CD4-positive, alpha-beta memory T cell (primary cell): Measurements from ENCODE around the gene CRYBB1. TPM values are rescaled to one million over a fixed set of nuclear protein-coding genes. Genes with fewer than 3 reads are reported as not detected.
A peak's percentile ranks its signal among the peaks of the same experiment; 100 is the strongest.

Source experiments
- CTCF ChIA-PET: fragments of 350-600 bp; sonication (Branson Sonifier 250); formaldehyde crosslinking; loops from one replicate; lab custom pipeline; 2021; ENCODE audit warnings: inconsistent platforms; ENCODE audit not compliant: partially characterized antibody; lab: Charles Lee
- POLR2A ChIA-PET: fragments of 350-600 bp; sonication (Branson Sonifier 250); formaldehyde crosslinking; loops from one replicate; lab custom pipeline; 2021; ENCODE audit not compliant: partially characterized antibody; lab: Charles Lee
- DNase-seq, 5 donors: peaks; one replicate each; pipeline versions ENCODE4 v3.0.0 to v3.0.0-alpha.2; 2020 to 2022; ENCODE audit warnings: mixed read lengths in 1 of 5
- H3K27ac ChIP-seq: one replicate; pipeline ENCODE4 v1.7.0; 2013; ENCODE audit warnings: low read depth, low read length
- H3K27me3 ChIP-seq: 2 replicates; pipeline ENCODE4 v1.7.0; 2013; ENCODE audit warnings: mild to moderate bottlenecking, low read length, moderate library complexity; ENCODE audit not compliant: insufficient read depth
- H3K36me3 ChIP-seq: 2 replicates; pipeline ENCODE4 v1.7.0; 2013; ENCODE audit warnings: mild to moderate bottlenecking, low read length, moderate library complexity; ENCODE audit not compliant: insufficient read depth
- H3K4me1 ChIP-seq: 2 replicates; pipeline ENCODE4 v1.7.0; 2013; ENCODE audit warnings: mild to moderate bottlenecking, low read length, moderate library complexity; ENCODE audit not compliant: insufficient read depth
- H3K4me3 ChIP-seq, 2 donors: one replicate each; pipeline ENCODE4 v1.7.0; 2013; ENCODE audit warnings: low read length in 2 of 2, mild to moderate bottlenecking in 1 of 2
- H3K9me3 ChIP-seq, 2 donors: one replicate each; pipeline ENCODE4 v1.7.0; 2013; ENCODE audit warnings: low read length in 2 of 2, control low read depth in 1 of 2; ENCODE audit not compliant: control insufficient read depth in 1 of 2
- H3K27ac Mint-ChIP-seq, 7 donors: one replicate each; pipeline ENCODE4 v1.8.0; 2020 to 2021; ENCODE audit warnings: mixed read lengths in 7 of 7, mild to moderate bottlenecking in 6 of 7, inconsistent platforms in 3 of 7, moderate library complexity in 3 of 7
- H3K27me3 Mint-ChIP-seq, 2 donors: one replicate each; pipeline ENCODE4 v1.8.0; 2020 to 2021; ENCODE audit warnings: mixed read lengths in 2 of 2
- H3K36me3 Mint-ChIP-seq, 2 donors: one replicate each; pipeline ENCODE4 v1.8.0; 2020 to 2021; ENCODE audit warnings: mixed read lengths in 2 of 2, inconsistent platforms in 1 of 2, mild to moderate bottlenecking in 1 of 2
- H3K4me1 Mint-ChIP-seq, 4 donors: one replicate each; pipeline ENCODE4 v1.8.0; 2020 to 2021; ENCODE audit warnings: mixed read lengths in 4 of 4, mild to moderate bottlenecking in 1 of 4
- H3K4me3 Mint-ChIP-seq, 8 donors: one replicate each; pipeline ENCODE4 v1.8.0; 2020 to 2021; ENCODE audit warnings: mixed read lengths in 8 of 8, mild to moderate bottlenecking in 7 of 8, moderate library complexity in 6 of 8, inconsistent platforms in 3 of 8
- H3K9me3 Mint-ChIP-seq, 8 donors: one replicate each; pipeline ENCODE4 v1.8.0; 2020 to 2021; ENCODE audit warnings: mixed read lengths in 8 of 8, mild to moderate bottlenecking in 5 of 8, inconsistent platforms in 3 of 8, moderate library complexity in 1 of 8
- intact Hi-C: fragments of 100-400 bp; cut with micrococcal nuclease; formaldehyde crosslinking; loops from one replicate; pipeline ENCODE4 v1.15.1; 2023
- polyA plus RNA-seq, 2 donors: library from polyadenylated mRNA; unstranded; fragments of 300-500 nt; fragmentation: Illumina TruSeq; gene quantifications; one replicate each; pipeline ENCODE4 v1.2.3, GENCODE V29; 2021
- total RNA-seq, 2 experiments: library from RNA; stranded (reverse); gene quantifications; one replicate each; pipeline ENCODE4 v1.2.3, GENCODE V29; 2021

The CRYBB1 gene
- total and polyA plus RNA-seq, 4 experiments from 2014 or later: not detected

- Mint-ChIP-seq H3K27ac (no peak overlapping the region), H3K4me3 (no peak overlapping the region), H3K36me3 (peaks cover 0 to 12% of the 10 kb centered on the region in 2 donors), H3K9me3 (no peaks in the 10 kb centered on the region), H3K4me1 (peaks cover 16 to 49% (median 30%) of the 10 kb centered on the region in 4 donors), H3K27me3 (no peaks in the 10 kb centered on the region)
- Histone ChIP-seq H3K36me3 (no peaks in the 10 kb centered on the region), H3K9me3 (no peaks in the 10 kb centered on the region), H3K4me1 (peaks cover 13% of the 10 kb centered on the region), H3K27me3 (no peaks in the 10 kb centered on the region), H3K4me3 (no peak overlapping the region), H3K27ac (no peak overlapping the region)
- no peak for DNase-seq
- ChIA-PET CTCF (no interaction called here), POLR2A (interaction anchor here (1.0 kb wide), 1 partner anchor 78 kb away, joined by 4 read pairs; no protein-coding TSS in a partner anchor)
- intact Hi-C loops: no loop called here
Observed at GRCh38 chr22:26565889-26566288, 51.9 kb downstream of the CRYBB1 start.

GRCh38 chr22:26565181-26565580 lies 52.6 kb downstream of the CRYBB1 start:
- H3K36me3 Mint-ChIP-seq: peaks cover 0 to 11% of the 10 kb centered on the region in 2 donors
- Histone ChIP-seq H3K4me1 (peaks cover 13% of the 10 kb centered on the region), H3K4me3 (no peak overlapping the region), H3K27me3 (no peaks in the 10 kb centered on the region), H3K27ac (no peak overlapping the region), H3K36me3 (no peaks in the 10 kb centered on the region), H3K9me3 (no peaks in the 10 kb centered on the region)
- ChIA-PET CTCF (no interaction called here), POLR2A (interaction anchor here (1.0 kb wide), 1 partner anchor 79 kb away, joined by 4 read pairs; no protein-coding TSS in a partner anchor)
- H3K4me1 Mint-ChIP-seq: peaks cover 12 to 45% (median 29%) of the 10 kb centered on the region in 4 donors
- H3K27me3 Mint-ChIP-seq: no peaks in the 10 kb centered on the region
- no peaks in the 10 kb centered on the region for H3K9me3 Mint-ChIP-seq
- H3K4me3 Mint-ChIP-seq: no peak overlapping the region
- H3K27ac Mint-ChIP-seq: peak overlapping the region in 3 of 7 donors; percentile 14 to 90 (median 55)
- intact Hi-C loops: no loop called here
- DNase-seq: no peak

- CTCF ChIA-PET: no interaction called here
- peaks cover 13% of the 10 kb centered on the region for H3K4me1 ChIP-seq
- H3K9me3 ChIP-seq: no peaks in the 10 kb centered on the region
- intact Hi-C loops: no loop called here
- Mint-ChIP-seq H3K36me3 (peaks cover 0 to 9% of the 10 kb centered on the region in 2 donors), H3K27me3 (no peaks in the 10 kb centered on the region), H3K27ac (peak overlapping the region in 1 of 7 donors; percentile 74), H3K4me3 (no peak overlapping the region), H3K4me1 (peaks cover 12 to 45% (median 30%) of the 10 kb centered on the region in 4 donors), H3K9me3 (no peaks in the 10 kb centered on the region)
- no peak for DNase-seq
- no peak overlapping the region for H3K4me3 ChIP-seq
- no peaks in the 10 kb centered on the region for H3K27me3 ChIP-seq
- POLR2A ChIA-PET: no interaction called here
- H3K27ac ChIP-seq: no peak overlapping the region
- no peaks in the 10 kb centered on the region for H3K36me3 ChIP-seq
Observed at GRCh38 chr22:26564672-26565071, 53.2 kb downstream of the CRYBB1 start.

GRCh38 chr22:26564181-26564580 lies 53.6 kb downstream of the CRYBB1 start:
- POLR2A ChIA-PET: no interaction called here
- intact Hi-C loops: no loop called here
- CTCF ChIA-PET: interaction anchor here (1.2 kb wide), 1 partner anchor 101 kb away, joined by 6 read pairs; no protein-coding TSS in a partner anchor
- no peaks in the 10 kb centered on the region for H3K9me3 ChIP-seq
- no peak overlapping the region for H3K4me3 Mint-ChIP-seq
- H3K36me3 ChIP-seq: no peaks in the 10 kb centered on the region
- H3K9me3 Mint-ChIP-seq: no peaks in the 10 kb centered on the region
- peaks cover 13% of the 10 kb centered on the region for H3K4me1 ChIP-seq
- peaks cover 0 to 9% of the 10 kb centered on the region in 2 donors for H3K36me3 Mint-ChIP-seq
- H3K27ac Mint-ChIP-seq: peak overlapping the region in 3 of 7 donors; percentile 14 to 72 (median 50)
- DNase-seq: no peak
- H3K27ac ChIP-seq: no peak overlapping the region
- H3K27me3 Mint-ChIP-seq: no peaks in the 10 kb centered on the region
- H3K4me3 ChIP-seq: no peak overlapping the region
- no peaks in the 10 kb centered on the region for H3K27me3 ChIP-seq
- H3K4me1 Mint-ChIP-seq: peaks cover 11 to 42% (median 30%) of the 10 kb centered on the region in 4 donors

- H3K4me1 Mint-ChIP-seq: peaks cover 7 to 39% (median 24%) of the 10 kb centered on the region in 4 donors
- peak in 1 of 5 donors; percentile 21 for DNase-seq
- peaks cover 0 to 9% of the 10 kb centered on the region in 2 donors for H3K36me3 Mint-ChIP-seq
- H3K4me3 Mint-ChIP-seq: no peak overlapping the region
- Histone ChIP-seq H3K27ac (no peak overlapping the region), H3K4me1 (peaks cover 13% of the 10 kb centered on the region), H3K36me3 (no peaks in the 10 kb centered on the region), H3K4me3 (no peak overlapping the region), H3K9me3 (no peaks in the 10 kb centered on the region), H3K27me3 (no peaks in the 10 kb centered on the region)
- ChIA-PET POLR2A (no interaction called here), CTCF (interaction anchor here (1.2 kb wide), 1 partner anchor 102 kb away, joined by 6 read pairs; no protein-coding TSS in a partner anchor)
- no peaks in the 10 kb centered on the region for H3K9me3 Mint-ChIP-seq
- H3K27me3 Mint-ChIP-seq: no peaks in the 10 kb centered on the region
- peak overlapping the region in 3 of 7 donors; percentile 51 to 82 (median 72) for H3K27ac Mint-ChIP-seq
- intact Hi-C loops: loop anchor here (1.0 kb wide), 1 partner anchor 102 kb away; no protein-coding TSS in a partner anchor
Observed at GRCh38 chr22:26563022-26563421, 54.8 kb downstream of the CRYBB1 start.

GRCh38 chr22:26561756-26562417 lies 55.9 kb downstream of the CRYBB1 start:
- Histone ChIP-seq H3K36me3 (no peaks in the 10 kb centered on the region), H3K4me1 (peaks cover 6% of the 10 kb centered on the region), H3K27me3 (no peaks in the 10 kb centered on the region), H3K4me3 (no peak overlapping the region), H3K9me3 (no peaks in the 10 kb centered on the region), H3K27ac (no peak overlapping the region)
- no peak for DNase-seq
- no peaks in the 10 kb centered on the region for H3K27me3 Mint-ChIP-seq
- no peak overlapping the region for H3K4me3 Mint-ChIP-seq
- H3K36me3 Mint-ChIP-seq: peaks cover 0 to 9% of the 10 kb centered on the region in 2 donors
- peaks cover 9 to 36% (median 19%) of the 10 kb centered on the region in 4 donors for H3K4me1 Mint-ChIP-seq
- H3K9me3 Mint-ChIP-seq: no peaks in the 10 kb centered on the region
- intact Hi-C loops: no loop called here
- CTCF ChIA-PET: interaction anchor here (0.7 to 1.8 kb wide), 2 partner anchors 12 to 198 kb away, joined by 3 read pairs; no protein-coding TSS in a partner anchor
- no peak overlapping the region for H3K27ac Mint-ChIP-seq
- POLR2A ChIA-PET: interaction anchor here (0.5 kb wide), 1 partner anchor 114 kb away, joined by 3 read pairs; no protein-coding TSS in a partner anchor

GRCh38 chr22:26559961-26560575 lies 57.8 kb downstream of the CRYBB1 start:
- no peaks in the 10 kb centered on the region for H3K9me3 ChIP-seq
- no peaks in the 10 kb centered on the region for H3K27me3 Mint-ChIP-seq
- CTCF ChIA-PET: interaction anchor here (1.2 kb wide), 1 partner anchor 84 kb away, joined by 3 read pairs; no protein-coding TSS in a partner anchor
- H3K36me3 ChIP-seq: no peaks in the 10 kb centered on the region
- H3K4me1 Mint-ChIP-seq: peaks cover 5 to 26% (median 16%) of the 10 kb centered on the region in 4 donors
- H3K4me3 ChIP-seq: no peak overlapping the region
- POLR2A ChIA-PET: no interaction called here
- DNase-seq: no peak
- H3K4me1 ChIP-seq: no peaks in the 10 kb centered on the region
- peaks cover 0 to 8% of the 10 kb centered on the region in 2 donors for H3K36me3 Mint-ChIP-seq
- peak overlapping the region in 1 of 7 donors; percentile 6 for H3K27ac Mint-ChIP-seq
- no peaks in the 10 kb centered on the region for H3K27me3 ChIP-seq
- H3K9me3 Mint-ChIP-seq: no peaks in the 10 kb centered on the region
- intact Hi-C loops: no loop called here
- H3K27ac ChIP-seq: no peak overlapping the region
- H3K4me3 Mint-ChIP-seq: no peak overlapping the region
